Uterus (tissue), 4 donors: ENCODE data around the gene RNU4-1. TPM values are rescaled to one million over a fixed set of nuclear protein-coding genes. Genes with fewer than 3 reads are reported as not detected.
A peak's percentile ranks its signal among the peaks of the same experiment; 100 is the strongest.
"Not testable (repeated sequence)": the region's sequence is repeated elsewhere in the genome, so short reads cannot be mapped to it uniquely, and the experiment has no call there.

ENCODE experiments used
- DNase-seq, 2 donors: peaks; one replicate each; pipeline ENCODE4 v3.0.0-alpha.2; 2019 to 2020
- H3K27ac ChIP-seq, 2 donors: fragments of 200-600 bp; sonication (generic); 1 replicate in 1 of 2; 2 replicates in 1 of 2; pipeline ENCODE4 v1.5.1; 2016 to 2018
- H3K27me3 ChIP-seq, 2 donors: fragments of 200-600 bp; sonication (generic); one replicate each; pipeline ENCODE4 v1.5.1; 2018 to 2019; ENCODE audit warnings: control low read depth in 1 of 2
- H3K36me3 ChIP-seq, 2 donors: fragments of 200-600 bp; sonication (generic); one replicate each; pipeline ENCODE4 v1.5.1; 2019; ENCODE audit warnings: control low read depth in 1 of 2
- H3K4me1 ChIP-seq, 2 donors: fragments of 200-600 bp; sonication (generic); one replicate each; pipeline ENCODE4 v1.5.1; 2018 to 2019; ENCODE audit warnings: control low read depth in 1 of 2
- H3K4me3 ChIP-seq, 2 donors: fragments of 200-600 bp; sonication (generic); 1 replicate in 1 of 2; 2 replicates in 1 of 2; pipeline ENCODE4 v1.5.1; 2018 to 2019; ENCODE audit warnings: mild to moderate bottlenecking in 1 of 2
- H3K9me3 ChIP-seq, 2 donors: fragments of 200-600 bp; sonication (generic); one replicate each; pipeline ENCODE4 v1.5.1; 2019; ENCODE audit warnings: control low read depth in 1 of 2
- POLR2A ChIP-seq, 2 donors: fragments of 450-650 bp; IDR thresholded peaks; one replicate each; pipeline ENCODE4 v1.6.1; 2016; ENCODE audit warnings: antibody characterized with exemption in 2 of 2, mild to moderate bottlenecking in 1 of 2, moderate library complexity in 1 of 2
- intact Hi-C: fragments of 100-400 bp; cut with DNase I; formaldehyde crosslinking; loops from one replicate; pipeline ENCODE4 v1.15.1; 2023; ENCODE audit warnings: low total_unique reads
- total RNA-seq, 4 donors: library from RNA; depleted of rRNA in 3 of 4; stranded (reverse); fragments of >200 nt in 3 of 4; gene quantifications; one replicate each; pipeline versions ENCODE4 v1.1.0 to v1.2.4, GENCODE V29; 2014 to 2023
- TF ChIP-seq, protein P1 (sequence below), 4 experiments: fragments of 200-600 bp in 2 of 4; fragments of 450-650 bp in 2 of 4; sonication (generic) in 2 of 4; IDR thresholded peaks; one replicate each; pipeline ENCODE4 v1.5.1; 2016 to 2019; ENCODE audit warnings: antibody characterized with exemption in 4 of 4, mild to moderate bottlenecking in 2 of 4, moderate library complexity in 1 of 4
- donor health status: DM: yes; HTN: yes; CAD: no.

RNU4-1 gene
- total RNA-seq, result 1,000 to 10,000 TPM in 1 of 4 donors, under 1 TPM in 3; under 0.01 to 2,308 (median under 0.01) TPM

DNA sequence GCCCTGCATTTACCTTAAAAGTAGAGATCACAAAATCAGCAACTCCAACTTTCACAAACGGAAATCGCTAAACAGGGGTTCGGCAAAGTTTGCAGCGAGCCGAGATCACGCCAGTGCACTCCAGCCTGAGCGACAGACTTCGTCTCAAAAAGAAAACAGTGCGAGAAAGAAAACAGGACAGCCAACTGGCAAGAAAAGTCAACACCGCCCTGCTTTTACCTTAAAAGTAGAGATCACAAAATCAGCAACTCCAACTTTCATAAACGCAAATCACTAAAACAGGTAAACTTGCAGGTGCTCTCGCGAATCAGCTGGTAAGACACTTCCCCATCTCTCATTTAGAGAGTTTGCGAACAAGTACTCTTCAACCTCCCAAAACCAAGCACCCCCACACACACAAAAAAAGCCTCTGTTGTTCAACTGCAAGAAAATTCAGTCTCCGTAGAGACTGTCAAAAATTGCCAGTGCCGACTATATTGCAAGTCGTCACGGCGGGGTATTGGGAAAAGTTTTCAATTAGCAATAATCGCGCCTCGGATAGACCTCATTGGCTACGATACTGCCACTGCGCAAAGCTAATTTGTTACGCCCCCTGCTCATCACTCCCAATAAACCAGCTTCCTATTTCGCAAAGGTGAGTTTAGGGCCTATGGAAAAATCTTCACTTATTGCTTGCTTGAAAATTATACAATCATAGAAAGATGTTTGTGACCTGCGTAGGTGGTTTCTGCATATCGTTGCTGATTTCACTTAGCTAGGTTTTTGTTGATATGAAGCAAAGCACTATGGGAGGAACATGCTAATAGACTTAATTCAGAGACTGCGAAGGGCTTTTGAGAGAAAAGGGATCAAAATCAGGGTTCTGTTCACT lies at the start of gene RNU4-1:
Gene RNU4-1, minus strand, starts transcription at position 577 of the 871 bp plus-strand sequence.
- intact Hi-C loops, result no loop called here
- Histone ChIP-seq H3K27me3 (no peaks in the 10 kb centered on the region), H3K4me1 (no peaks in the 10 kb centered on the region), H3K9me3 (no peaks in the 10 kb centered on the region), H3K4me3 (peak within 1 kb of the TSS; percentile 47 to 83), H3K27ac (peak within 1 kb of the TSS; percentile 98 to 100), H3K36me3 (no peaks in the 10 kb centered on the region)
- DNase-seq, result peak; percentile 64 to 79
- TF ChIP-seq, protein P1, sequence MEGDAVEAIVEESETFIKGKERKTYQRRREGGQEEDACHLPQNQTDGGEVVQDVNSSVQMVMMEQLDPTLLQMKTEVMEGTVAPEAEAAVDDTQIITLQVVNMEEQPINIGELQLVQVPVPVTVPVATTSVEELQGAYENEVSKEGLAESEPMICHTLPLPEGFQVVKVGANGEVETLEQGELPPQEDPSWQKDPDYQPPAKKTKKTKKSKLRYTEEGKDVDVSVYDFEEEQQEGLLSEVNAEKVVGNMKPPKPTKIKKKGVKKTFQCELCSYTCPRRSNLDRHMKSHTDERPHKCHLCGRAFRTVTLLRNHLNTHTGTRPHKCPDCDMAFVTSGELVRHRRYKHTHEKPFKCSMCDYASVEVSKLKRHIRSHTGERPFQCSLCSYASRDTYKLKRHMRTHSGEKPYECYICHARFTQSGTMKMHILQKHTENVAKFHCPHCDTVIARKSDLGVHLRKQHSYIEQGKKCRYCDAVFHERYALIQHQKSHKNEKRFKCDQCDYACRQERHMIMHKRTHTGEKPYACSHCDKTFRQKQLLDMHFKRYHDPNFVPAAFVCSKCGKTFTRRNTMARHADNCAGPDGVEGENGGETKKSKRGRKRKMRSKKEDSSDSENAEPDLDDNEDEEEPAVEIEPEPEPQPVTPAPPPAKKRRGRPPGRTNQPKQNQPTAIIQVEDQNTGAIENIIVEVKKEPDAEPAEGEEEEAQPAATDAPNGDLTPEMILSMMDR (IDR thresholded peaks at IDR 0.05), result no peak
- peak in 1 of 2 donors; percentile 66 for TF ChIP-seq POLR2A (IDR thresholded peaks at IDR 0.05)

DNA sequence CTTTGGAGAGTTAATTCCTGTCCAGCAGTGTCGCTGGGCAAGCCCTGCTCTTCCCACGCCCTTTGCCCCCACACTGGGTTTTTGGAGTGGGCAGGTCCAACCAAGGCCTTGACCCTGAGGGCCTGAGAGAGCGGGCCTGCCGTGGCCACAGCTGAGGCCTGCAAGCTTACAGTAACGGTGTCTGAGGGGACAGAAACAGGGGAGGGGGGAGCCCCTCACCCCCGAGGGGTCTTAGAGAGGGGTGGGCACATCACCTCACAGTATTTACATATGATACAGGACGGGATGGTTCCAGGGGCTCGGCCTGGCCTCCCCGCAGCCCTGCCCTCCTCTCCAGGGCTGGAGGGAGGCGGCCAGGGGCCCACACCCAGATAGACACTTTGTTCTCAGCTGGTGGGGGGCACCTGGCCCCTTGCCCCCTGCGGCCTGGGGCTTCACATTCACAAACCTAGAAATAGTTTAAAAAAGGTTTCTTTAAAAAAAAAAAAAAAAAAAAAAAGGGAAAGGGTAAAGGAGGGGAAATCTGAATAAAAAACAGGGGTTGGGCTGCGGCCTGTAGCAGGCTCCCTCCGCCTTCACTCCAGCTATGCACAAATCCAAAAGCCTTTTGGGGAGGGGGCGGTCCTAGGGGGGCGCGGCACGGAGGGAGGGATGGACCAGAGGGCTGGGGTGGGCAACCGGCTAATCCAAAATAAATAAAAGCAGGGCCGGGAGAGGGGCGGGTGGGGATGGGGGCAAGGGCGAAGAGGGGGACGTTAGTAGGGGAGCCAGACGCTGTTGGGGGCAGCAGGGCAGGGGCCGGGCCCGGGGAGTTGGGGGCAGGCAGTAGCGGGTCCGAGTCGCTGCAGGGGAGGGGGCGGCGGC lies 49.4 kb upstream of the RNU4-1 start:
- Histone ChIP-seq H3K9me3 (no peaks in the 10 kb centered on the region), H3K36me3 (no peaks in the 10 kb centered on the region), H3K27me3 (no peaks in the 10 kb centered on the region), H3K4me1 (no peaks in the 10 kb centered on the region), H3K4me3 (no peak overlapping the region), H3K27ac (no peak overlapping the region)
- DNase-seq, result no peak
- intact Hi-C loops, result no loop called here
- TF ChIP-seq POLR2A (IDR thresholded peaks at IDR 0.05), result no peak
- TF ChIP-seq, protein P1 (IDR thresholded peaks at IDR 0.05), result no peak

DNA sequence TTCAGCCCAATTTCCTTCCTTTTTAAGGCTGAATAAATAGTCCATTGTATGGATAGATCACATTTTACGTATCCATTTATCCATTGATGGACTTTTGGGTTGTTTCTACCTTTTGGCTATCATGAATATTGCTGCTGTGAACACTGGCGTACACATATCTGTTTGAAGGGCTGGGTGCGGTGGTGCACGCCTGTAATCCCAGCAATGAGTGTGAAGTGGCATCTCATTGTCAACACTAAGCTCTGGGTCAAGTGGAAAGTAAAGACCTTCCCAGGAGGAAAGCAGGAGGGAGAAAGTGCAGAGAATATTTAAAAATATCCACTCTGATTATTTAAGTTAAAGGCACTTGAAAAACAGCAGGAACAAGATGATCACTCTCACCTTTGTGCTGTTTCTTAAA lies 46.2 kb upstream of the RNU4-1 start:
- intact Hi-C loops, result no loop called here
- no peaks in the 10 kb centered on the region for H3K27me3 ChIP-seq
- no peak for DNase-seq
- H3K9me3 ChIP-seq, result no peaks in the 10 kb centered on the region
- no peaks in the 10 kb centered on the region for H3K36me3 ChIP-seq
- no peak overlapping the region for H3K27ac ChIP-seq
- H3K4me1 ChIP-seq, result no peaks in the 10 kb centered on the region
- H3K4me3 ChIP-seq, result no peak overlapping the region
- TF ChIP-seq, protein P1 (IDR thresholded peaks at IDR 0.05), result no peak
- TF ChIP-seq POLR2A (IDR thresholded peaks at IDR 0.05), result no peak

DNA sequence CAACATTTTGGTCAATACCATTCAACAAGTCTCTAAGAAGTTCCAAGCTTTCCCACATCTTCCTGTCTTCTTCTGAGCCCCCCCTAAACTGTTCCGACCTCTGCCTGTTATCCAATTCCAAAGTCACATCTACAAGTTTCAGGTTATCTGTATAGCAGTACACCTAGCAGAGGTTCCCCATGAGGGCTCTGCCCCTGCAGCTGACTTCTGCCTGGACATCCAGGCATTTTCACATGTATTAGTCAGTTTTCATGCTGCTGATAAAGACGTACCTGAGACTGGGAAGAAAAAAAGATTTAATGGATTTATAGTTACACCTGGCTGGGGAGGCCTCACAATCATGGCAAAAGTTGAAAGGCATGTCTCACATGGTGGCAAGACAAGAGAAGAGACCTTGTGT lies 44.7 kb upstream of the RNU4-1 start:
- no peaks in the 10 kb centered on the region for H3K36me3 ChIP-seq
- H3K4me3 ChIP-seq, result no peak overlapping the region
- no peak overlapping the region for H3K27ac ChIP-seq
- no peaks in the 10 kb centered on the region for H3K27me3 ChIP-seq
- TF ChIP-seq, protein P1 (IDR thresholded peaks at IDR 0.05), result no peak
- TF ChIP-seq POLR2A (IDR thresholded peaks at IDR 0.05), result no peak
- intact Hi-C loops, result no loop called here
- no peak for DNase-seq
- no peaks in the 10 kb centered on the region for H3K4me1 ChIP-seq
- no peaks in the 10 kb centered on the region for H3K9me3 ChIP-seq

DNA sequence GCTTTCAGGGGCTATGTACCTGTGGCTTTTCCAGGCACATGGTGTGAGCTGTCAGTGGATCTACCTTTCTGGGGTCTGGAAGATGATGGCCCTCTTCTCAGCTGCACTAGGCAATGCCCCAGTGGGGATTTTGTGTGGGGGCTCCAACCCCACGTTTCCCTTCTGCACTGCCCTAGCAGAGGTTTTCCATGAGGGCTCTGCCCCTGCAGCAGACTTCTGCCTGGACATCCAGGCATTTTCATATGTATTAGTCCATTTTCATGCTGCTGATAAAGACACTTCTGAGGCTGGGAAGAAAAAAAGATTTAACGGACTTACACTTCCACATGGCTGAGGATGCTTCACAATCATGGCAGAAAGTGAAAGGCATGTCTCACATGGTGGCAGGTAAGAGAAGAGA lies 43.4 kb upstream of the RNU4-1 start:
- DNase-seq, H3K4me1 ChIP-seq, H3K36me3 ChIP-seq, H3K27ac ChIP-seq, H3K4me3 ChIP-seq, H3K9me3 ChIP-seq, H3K27me3 ChIP-seq, intact Hi-C loops: not testable (repeated sequence)
